ENCODE measurements around the gene PTPRM.

The PTPRM gene

GRCh38 chr18:7775128-7775527, 208.0 kb downstream of the PTPRM start:
- no peak overlapping the region for H3K4me3 ChIP-seq (replicated peaks in 1 of 2; ENCODE audit: low read depth in 2 of 2, low read length in 2 of 2)
- no peak for TF ChIP-seq CTCF (IDR thresholded peaks at IDR 0.05; ENCODE audit: low read depth, low read length)
- no peak for DNase-seq (ENCODE audit: low read depth in 2 of 2)

DNA sequence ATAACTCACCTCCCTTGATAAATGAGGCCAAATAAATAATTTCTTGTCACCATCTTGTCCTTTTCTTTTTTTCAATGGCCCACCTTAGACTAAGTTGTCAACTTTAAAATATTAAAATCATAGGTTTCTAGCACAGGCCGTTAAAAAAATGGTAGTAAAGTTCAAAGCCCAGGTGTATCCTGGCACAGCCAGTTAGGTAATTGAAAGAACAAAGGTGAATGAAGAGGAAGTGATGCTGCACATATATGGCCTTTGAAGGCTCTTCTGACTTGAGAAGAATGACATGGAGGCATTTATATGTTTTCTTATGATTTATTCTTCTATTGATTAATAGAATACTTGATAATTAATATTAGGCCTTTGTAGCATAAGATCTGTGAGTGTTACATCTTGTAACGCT, 208.7 kb downstream of the PTPRM start:
- no peak overlapping the region for H3K4me3 ChIP-seq (replicated peaks in 1 of 2; ENCODE audit: low read depth in 2 of 2, low read length in 2 of 2)
- no peak for DNase-seq (ENCODE audit: low read depth in 2 of 2)
- TF ChIP-seq CTCF (IDR thresholded peaks at IDR 0.05; ENCODE audit: low read depth, low read length): no peak

DNA sequence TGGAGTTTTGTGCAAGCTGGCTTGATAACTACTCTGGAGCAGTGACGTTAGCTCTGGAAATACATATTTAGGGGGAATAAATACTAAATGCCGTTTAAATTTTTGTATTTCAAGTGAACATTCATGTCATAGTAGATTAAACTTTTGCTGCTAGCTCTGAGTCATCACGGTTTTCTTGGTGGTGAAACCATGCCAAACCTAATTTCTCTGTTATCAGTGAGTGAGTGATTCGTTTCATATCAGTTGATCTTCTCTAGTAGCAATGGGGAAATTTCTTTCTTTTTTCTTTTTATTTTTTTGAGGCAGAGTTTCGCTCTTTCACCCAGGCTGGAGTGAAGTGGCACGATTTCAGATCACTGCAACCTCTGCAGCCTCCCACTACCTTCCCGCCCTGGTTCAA, 211.1 kb downstream of the PTPRM start:
- peak; percentile 21 to 50 for DNase-seq (ENCODE audit: low read depth in 2 of 2)
- TF ChIP-seq CTCF (IDR thresholded peaks at IDR 0.05; ENCODE audit: low read depth, low read length): no peak
- H3K4me3 ChIP-seq (replicated peaks in 1 of 2; ENCODE audit: low read depth in 2 of 2, low read length in 2 of 2): no peak overlapping the region

GRCh38 chr18:7779211-7779610, 212.1 kb downstream of the PTPRM start:
- no peak for TF ChIP-seq CTCF (IDR thresholded peaks at IDR 0.05; ENCODE audit: low read depth, low read length)
- no peak for DNase-seq (ENCODE audit: low read depth in 2 of 2)
- no peak overlapping the region for H3K4me3 ChIP-seq (replicated peaks in 1 of 2; ENCODE audit: low read depth in 2 of 2, low read length in 2 of 2)

DNA sequence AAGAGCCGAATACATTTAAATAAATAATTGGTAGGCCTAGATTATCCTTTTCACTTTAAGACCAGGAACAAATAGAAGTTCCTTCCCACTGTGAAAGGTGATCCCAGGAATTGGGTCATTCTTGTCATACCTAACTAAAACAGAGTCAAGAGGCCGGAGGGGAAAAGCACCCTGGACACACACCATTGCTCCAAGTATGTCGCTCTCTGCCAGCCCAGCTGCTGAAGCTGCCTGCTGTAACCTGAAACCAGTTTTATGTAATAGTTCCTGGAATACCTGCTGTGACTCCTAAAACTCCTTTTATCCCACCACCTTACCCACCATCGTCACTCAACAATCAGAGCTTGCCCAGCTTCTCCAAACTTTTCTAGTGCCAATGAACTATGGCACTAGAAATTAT, 217.1 kb downstream of the PTPRM start:
- no peak for TF ChIP-seq CTCF (IDR thresholded peaks at IDR 0.05; ENCODE audit: low read depth, low read length)
- no peak for DNase-seq (ENCODE audit: low read depth in 2 of 2)
- no peak overlapping the region for H3K4me3 ChIP-seq (replicated peaks in 1 of 2; ENCODE audit: low read depth in 2 of 2, low read length in 2 of 2)

DNA sequence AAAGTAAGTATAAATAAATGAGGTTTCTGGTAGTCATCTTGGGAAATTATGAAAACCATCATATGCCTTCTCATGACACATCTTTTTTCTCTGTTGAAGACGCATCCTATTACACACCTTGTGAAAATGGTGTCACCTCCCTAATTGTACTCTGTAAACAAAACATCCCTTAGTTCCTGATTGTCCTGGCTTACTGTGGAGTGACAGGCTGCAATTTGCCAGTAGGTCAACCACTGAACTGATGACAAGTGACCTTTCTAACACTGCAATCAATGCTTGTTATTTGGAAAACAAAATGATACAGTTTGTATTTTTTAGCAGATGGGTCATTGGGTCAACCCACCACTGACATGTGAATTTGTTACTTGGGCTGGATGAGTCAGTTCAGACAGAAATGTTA, 219.5 kb downstream of the PTPRM start:
- TF ChIP-seq CTCF (IDR thresholded peaks at IDR 0.05; ENCODE audit: low read depth, low read length): no peak
- H3K4me3 ChIP-seq (replicated peaks in 1 of 2; ENCODE audit: low read depth in 2 of 2, low read length in 2 of 2): no peak overlapping the region
- DNase-seq (ENCODE audit: low read depth in 2 of 2): no peak

DNA sequence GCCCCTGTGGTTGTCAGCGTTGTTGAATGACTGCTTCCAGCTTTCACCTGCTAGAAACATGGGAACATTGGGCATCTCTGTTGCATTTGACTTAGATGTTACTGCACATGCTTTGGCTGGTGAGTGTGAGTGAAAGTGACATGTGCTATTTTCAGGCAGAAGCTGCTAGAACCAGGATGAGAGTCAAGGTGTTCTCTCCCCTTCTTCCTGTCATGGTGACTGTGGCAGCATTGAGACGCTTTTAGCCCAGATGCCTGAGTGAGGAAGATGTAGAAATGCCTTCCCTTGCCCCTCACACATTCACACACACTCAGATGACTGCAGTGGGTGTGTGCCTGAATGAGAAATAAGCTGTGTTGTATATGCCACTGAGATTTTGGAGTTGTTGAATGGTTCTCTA, 220.2 kb downstream of the PTPRM start:
- no peak for TF ChIP-seq CTCF (IDR thresholded peaks at IDR 0.05; ENCODE audit: low read depth, low read length)
- H3K4me3 ChIP-seq (replicated peaks in 1 of 2; ENCODE audit: low read depth in 2 of 2, low read length in 2 of 2): no peak overlapping the region
- DNase-seq (ENCODE audit: low read depth in 2 of 2): no peak
